OCI-LY7 (cell line): ENCODE results near the gene BICDL1.

Experiments
- EZH2phosphoT487 ChIP-seq: fragments of 200-600 bp; sonication (generic); IDR thresholded peaks from 2 replicates; pipeline ENCODE4 v1.6.1; 2018; ENCODE audit warnings: low read depth, borderline replicate concordance, mild to moderate bottlenecking, mixed run types, antibody characterized with exemption, low read length, moderate library complexity, mixed read lengths
- TF ChIP-seq, protein P1 (sequence below): fragments of 200-600 bp; sonication (generic); conservative IDR thresholded peaks from 2 replicates; pipeline ENCODE4 v1.5.1; 2014; ENCODE audit warnings: mild to moderate bottlenecking, antibody characterized with exemption, low read length, moderate library complexity, mixed read lengths

DNA sequence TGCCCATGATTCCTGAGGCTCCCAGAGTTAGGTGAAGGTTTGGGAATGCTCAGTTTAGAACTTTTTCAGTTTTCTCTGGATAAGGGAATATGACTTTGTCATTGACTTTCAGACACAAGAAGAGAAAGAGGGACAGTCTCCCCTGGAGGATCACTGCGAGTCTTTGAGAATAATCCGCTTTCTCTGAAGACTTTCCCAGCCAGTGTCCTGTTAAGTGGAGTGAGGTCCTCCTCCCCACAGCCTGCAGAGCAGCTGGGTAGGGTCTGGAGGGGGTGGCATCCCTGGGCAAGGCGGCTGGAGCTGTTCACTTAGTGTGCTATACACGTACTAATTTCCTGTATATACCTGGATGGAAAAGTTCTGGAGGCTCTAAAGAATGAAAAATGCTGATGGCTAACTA, 136.0 kb downstream of the BICDL1 start:
- TF ChIP-seq, protein P1, sequence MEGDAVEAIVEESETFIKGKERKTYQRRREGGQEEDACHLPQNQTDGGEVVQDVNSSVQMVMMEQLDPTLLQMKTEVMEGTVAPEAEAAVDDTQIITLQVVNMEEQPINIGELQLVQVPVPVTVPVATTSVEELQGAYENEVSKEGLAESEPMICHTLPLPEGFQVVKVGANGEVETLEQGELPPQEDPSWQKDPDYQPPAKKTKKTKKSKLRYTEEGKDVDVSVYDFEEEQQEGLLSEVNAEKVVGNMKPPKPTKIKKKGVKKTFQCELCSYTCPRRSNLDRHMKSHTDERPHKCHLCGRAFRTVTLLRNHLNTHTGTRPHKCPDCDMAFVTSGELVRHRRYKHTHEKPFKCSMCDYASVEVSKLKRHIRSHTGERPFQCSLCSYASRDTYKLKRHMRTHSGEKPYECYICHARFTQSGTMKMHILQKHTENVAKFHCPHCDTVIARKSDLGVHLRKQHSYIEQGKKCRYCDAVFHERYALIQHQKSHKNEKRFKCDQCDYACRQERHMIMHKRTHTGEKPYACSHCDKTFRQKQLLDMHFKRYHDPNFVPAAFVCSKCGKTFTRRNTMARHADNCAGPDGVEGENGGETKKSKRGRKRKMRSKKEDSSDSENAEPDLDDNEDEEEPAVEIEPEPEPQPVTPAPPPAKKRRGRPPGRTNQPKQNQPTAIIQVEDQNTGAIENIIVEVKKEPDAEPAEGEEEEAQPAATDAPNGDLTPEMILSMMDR = no peak
- no peak for TF ChIP-seq EZH2phosphoT487
